ENCODE data around the gene WIPF3.
"Not testable (repeated sequence)": the region's sequence is repeated elsewhere in the genome, so short reads cannot be mapped to it uniquely, and the experiment has no call there.

Gene WIPF3

GRCh38 chr7:29881724-29882123 is 75.4 kb downstream of the WIPF3 start:
- DNase-seq (ENCODE audit: low read depth, low spot score): peak; percentile 72

- DNase-seq (ENCODE audit: low read depth, low spot score): no peak
These were observed 76.2 kb downstream of the WIPF3 start for GRCh38 chr7:29882481-29882880.

- peak; percentile 39 for DNase-seq (ENCODE audit: low read depth, low spot score)
These were observed 77.4 kb downstream of the WIPF3 start for GRCh38 chr7:29883462-29884398.

- DNase-seq (ENCODE audit: low read depth, low spot score): peak; percentile 47
These were observed 78.3 kb downstream of the WIPF3 start for GRCh38 chr7:29884399-29885272.

GRCh38 chr7:29885626-29886025 is 79.3 kb downstream of the WIPF3 start:
- DNase-seq (ENCODE audit: low read depth, low spot score): no peak

DNA sequence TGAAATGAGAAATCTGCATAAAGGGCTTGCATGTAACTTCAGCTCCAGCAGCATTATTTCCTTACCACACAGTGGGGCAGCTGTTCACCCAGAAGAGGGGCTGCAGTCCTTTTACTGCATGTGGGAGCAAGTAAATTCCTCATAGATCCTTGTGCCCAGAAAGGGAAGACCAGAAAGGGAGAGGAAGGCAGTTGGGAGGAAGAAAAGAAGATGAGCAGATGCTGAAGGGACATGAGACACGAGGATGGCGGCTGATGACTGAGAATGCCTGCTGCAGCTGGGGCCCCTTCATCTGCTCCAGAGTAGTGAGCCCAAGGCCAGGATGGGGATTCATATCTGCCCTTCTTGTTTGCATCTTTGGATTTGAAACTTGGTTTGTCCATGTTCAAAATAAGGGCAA is 80.5 kb downstream of the WIPF3 start:
- no peak for DNase-seq (ENCODE audit: low read depth, low spot score)

DNA sequence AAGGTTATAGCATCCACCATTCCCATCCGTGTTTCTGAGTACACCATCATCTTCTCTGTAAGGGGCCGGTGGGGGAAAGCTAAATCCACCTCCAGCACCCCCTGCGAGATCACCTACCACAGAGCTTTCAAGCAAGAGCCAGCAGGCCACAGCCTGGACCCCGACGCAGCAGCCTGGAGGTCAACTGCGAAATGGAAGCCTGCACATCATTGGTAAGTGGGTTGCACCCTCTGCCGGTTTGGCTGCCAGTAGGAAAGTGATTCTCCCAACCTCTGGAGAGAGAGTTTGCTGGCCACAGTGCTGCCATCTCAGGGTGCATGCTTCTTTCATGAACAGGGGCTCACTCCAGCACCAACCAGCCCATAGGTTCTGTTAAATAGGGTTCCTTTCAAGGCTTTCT is 81.7 kb downstream of the WIPF3 start:
- no peak for DNase-seq (ENCODE audit: low read depth, low spot score)

DNA sequence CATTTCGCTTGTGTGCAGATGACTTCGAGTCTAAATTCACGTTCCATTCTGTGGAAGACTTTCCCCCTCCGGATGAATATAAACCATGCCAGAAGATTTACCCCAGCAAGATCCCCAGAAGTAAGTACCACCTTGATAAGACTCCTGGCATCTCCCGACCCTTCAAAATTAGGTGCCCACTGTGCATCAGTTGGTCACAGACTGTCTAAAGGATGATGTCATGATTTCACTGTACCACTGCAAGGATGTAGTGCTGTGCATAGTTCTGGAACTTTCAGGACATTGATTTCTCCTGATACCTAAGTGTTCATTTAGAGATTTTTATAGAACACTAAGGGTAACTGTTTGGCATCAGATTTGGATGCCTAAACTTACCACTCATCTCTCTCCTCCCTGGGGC is 83.0 kb downstream of the WIPF3 start:
- no peak for DNase-seq (ENCODE audit: low read depth, low spot score)

- DNase-seq (ENCODE audit: low read depth, low spot score): no peak
These were observed 83.9 kb downstream of the WIPF3 start for GRCh38 chr7:29890251-29890650.

GRCh38 chr7:29890786-29891185 is 84.5 kb downstream of the WIPF3 start:
- not testable (repeated sequence) for DNase-seq (ENCODE audit: low read depth, low spot score)

DNA sequence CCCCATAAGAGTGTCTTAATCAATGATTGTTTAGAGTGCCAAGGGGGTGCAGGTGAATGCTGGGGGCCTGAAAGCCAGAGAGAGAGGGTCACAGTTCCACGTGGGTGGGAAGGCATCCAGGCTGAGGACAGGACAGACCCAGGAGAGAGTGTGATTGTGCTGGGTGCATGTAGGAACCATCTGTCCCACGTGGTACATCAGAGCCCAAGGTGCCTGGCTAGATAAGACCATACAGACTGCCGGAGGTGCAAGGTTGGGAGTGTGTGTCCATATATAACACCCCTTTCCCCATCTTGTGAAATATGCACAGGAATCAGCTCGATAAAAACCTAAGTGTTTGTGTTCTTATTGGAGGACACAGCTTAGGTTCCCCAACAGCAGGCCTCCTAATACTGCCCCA is 85.5 kb downstream of the WIPF3 start:
- DNase-seq (ENCODE audit: low read depth, low spot score): no peak

DNA sequence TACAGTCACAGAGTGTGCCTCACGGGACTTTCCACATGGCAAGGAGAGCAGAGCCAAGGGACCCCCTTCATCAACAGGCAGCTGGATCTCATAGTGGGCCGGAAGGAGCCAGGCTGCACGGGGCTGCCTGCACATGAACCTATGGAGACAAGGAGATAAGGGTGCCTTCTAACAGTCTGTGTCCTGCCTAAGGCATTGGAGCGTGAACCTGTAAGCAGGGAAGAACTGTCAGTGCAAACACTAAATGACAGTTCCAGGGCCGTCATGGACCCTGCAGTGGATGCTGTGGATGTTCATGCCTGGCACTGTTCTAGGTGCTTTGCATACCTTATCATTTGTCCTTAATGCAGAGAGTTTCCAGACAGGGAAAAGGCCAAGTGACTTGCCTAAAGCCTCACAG is 85.9 kb downstream of the WIPF3 start:
- no peak for DNase-seq (ENCODE audit: low read depth, low spot score)

DNA sequence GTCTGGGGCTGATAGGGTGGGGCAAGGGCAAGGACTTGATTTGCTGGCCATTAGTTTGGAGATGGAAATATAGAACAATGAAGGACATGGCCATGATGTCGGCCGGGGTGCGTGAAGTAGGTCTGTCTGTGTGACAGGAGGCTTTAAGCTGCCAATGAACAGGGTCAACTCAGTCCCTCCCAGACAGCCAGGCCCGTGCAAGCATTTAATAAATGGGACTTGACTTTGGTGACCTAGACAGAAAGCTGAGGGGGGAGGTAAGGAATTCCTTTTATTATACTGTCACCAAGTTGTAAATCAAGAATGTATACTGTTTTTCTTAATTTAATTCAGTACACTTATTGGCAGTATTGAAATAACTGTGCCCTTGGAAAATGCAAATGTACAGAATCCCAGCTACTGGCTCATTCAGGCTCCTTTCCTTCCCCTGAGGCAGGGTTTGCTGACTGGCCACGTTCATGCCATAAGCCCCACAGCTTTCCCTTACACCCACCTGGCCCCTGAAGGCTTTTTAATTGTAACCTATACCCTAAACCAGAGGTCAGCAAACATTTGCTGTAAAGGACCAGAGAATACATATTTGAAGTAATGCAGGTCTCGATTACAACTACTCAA is 87.2 kb downstream of the WIPF3 start:
- no peak for DNase-seq (ENCODE audit: low read depth, low spot score)

DNA sequence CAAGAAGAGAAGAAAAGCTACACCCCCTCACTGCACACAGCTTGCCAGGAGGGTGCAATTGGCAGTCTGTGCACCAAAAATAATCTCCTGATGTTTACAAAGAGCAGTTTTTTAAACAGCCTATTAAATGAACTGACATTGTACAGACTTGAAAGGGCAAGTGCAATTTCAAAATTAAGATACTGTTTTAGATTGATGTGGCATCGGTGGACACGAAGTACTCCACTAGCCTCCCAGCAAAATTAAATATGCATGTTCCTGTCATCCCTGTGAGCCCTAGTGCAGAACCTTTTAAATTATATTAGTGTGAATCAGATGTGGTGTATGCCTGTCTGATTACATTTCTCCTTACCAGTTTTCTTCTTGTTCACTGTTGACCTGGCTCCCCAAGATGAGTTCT is 87.9 kb downstream of the WIPF3 start:
- no peak for DNase-seq (ENCODE audit: low read depth, low spot score)

- DNase-seq (ENCODE audit: low read depth, low spot score): no peak
These were observed 89.3 kb downstream of the WIPF3 start for GRCh38 chr7:29895559-29895958.

GRCh38 chr7:29896685-29897411 is 90.5 kb downstream of the WIPF3 start:
- DNase-seq (ENCODE audit: low read depth, low spot score): no peak

GRCh38 chr7:29898301-29898700 is 92.0 kb downstream of the WIPF3 start:
- no peak for DNase-seq (ENCODE audit: low read depth, low spot score)

- no peak for DNase-seq (ENCODE audit: low read depth, low spot score)
These were observed 94.4 kb downstream of the WIPF3 start for GRCh38 chr7:29900745-29901144.

DNA sequence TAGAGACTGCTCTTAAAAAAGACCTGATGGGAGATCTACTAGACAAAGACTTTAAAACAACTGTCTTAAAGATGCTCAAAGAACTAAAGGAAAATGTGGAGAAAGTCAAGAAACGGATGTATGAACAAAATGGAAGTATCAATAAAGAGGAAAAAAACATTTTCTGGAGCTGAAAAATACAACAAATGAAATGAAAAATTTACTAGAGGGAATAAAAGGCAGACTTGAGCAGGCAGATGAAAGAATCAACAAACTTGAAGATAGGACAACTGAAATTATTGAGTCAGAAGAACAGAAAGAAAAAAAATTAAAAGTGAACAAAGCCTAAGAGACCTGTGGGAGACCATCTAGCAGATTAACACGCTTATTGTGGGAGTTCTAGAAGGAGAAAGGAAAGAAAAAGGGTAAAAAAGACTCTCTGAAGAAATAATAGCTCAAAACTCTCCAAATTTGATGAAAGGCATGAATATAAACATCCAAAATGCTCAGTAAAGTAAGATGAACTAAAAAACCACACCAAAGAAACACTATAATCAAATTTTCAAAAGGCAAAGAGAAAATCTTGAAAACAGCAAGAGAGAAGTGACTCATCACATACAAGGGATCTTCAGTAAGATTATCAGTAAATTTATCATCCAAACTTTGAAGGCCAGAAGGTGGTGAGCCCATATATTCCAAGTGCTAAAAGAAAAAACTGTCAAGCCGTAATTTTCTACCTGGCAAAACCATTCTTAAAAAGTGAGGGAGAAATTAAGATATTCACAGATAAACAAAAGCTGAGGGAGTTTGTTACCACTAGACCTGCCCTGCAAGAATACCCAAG is 100.1 kb downstream of the WIPF3 start:
- no peak for DNase-seq (ENCODE audit: low read depth, low spot score)

GRCh38 chr7:29914180-29914579 is 107.9 kb downstream of the WIPF3 start:
- no peak for DNase-seq (ENCODE audit: low read depth, low spot score)
